HG02610 (cell line): ENCODE results near the gene UTP25.
"Not testable (repeated sequence)": the region's sequence is repeated elsewhere in the genome, so short reads cannot be mapped to it uniquely, and the experiment has no call there.

ENCODE experiments used
- ATAC-seq: cut with Tn5 transposase; IDR thresholded peaks from one replicate; pipeline ENCODE4 v1.9.1; 2021; ENCODE audit warnings: mild to moderate bottlenecking, moderate library complexity; ENCODE audit not compliant: unreplicated experiment

The UTP25 gene

GRCh38 chr1:209889077-209889418, 61.3 kb downstream of the UTP25 start:
- no peak for ATAC-seq

- no peak for ATAC-seq
Observed at GRCh38 chr1:209890641-209891330, 63.0 kb downstream of the UTP25 start.

- ATAC-seq = no peak
Observed at GRCh38 chr1:209893751-209894150, 66.0 kb downstream of the UTP25 start.

GRCh38 chr1:209895709-209896108, 67.9 kb downstream of the UTP25 start:
- no peak for ATAC-seq

- ATAC-seq = no peak
Observed at GRCh38 chr1:209896346-209896745, 68.6 kb downstream of the UTP25 start.

- ATAC-seq = not testable (repeated sequence)
Observed at GRCh38 chr1:209898271-209898670, 70.5 kb downstream of the UTP25 start.

GRCh38 chr1:209898851-209899250, 71.1 kb downstream of the UTP25 start:
- ATAC-seq = not testable (repeated sequence)

- no peak for ATAC-seq
Observed at GRCh38 chr1:209899948-209900347, 72.2 kb downstream of the UTP25 start.

GRCh38 chr1:209900734-209901133, 73.0 kb downstream of the UTP25 start:
- no peak for ATAC-seq

- ATAC-seq = no peak
Observed at GRCh38 chr1:209901211-209901610, 73.4 kb downstream of the UTP25 start.

- not testable (repeated sequence) for ATAC-seq
Observed at GRCh38 chr1:209904774-209905173, 77.0 kb downstream of the UTP25 start.
